OCI-LY7 (cell line): ENCODE data around the gene SARDH.

Source experiments
- CTCF ChIP-seq: fragments of 200-600 bp; sonication (generic); conservative IDR thresholded peaks from 2 replicates; pipeline ENCODE4 v1.5.1; 2014; ENCODE audit warnings: mild to moderate bottlenecking, antibody characterized with exemption, low read length, moderate library complexity, mixed read lengths
- EZH2phosphoT487 ChIP-seq: fragments of 200-600 bp; sonication (generic); IDR thresholded peaks from 2 replicates; pipeline ENCODE4 v1.6.1; 2018; ENCODE audit warnings: low read depth, borderline replicate concordance, mild to moderate bottlenecking, mixed run types, antibody characterized with exemption, low read length, moderate library complexity, mixed read lengths

- TF ChIP-seq CTCF (no peak), EZH2phosphoT487 (no peak)
These were observed 20.8 kb downstream of the SARDH start for GRCh38 chr9:133717113-133718031.
